SJSA1 (cell line): ENCODE results near the gene ORC6. TPM values are rescaled to one million over a fixed set of nuclear protein-coding genes. Genes with fewer than 3 reads are reported as not detected.

ENCODE experiments used
- total RNA-seq: library from RNA; depleted of rRNA; stranded (reverse); fragments of >200 nt; shearing (Covaris generic); gene quantifications from 2 replicates; pipeline ENCODE4 v1.2.3, GENCODE V29; 2014; rRNA removed

The ORC6 gene
- total RNA-seq, 1 experiment from 2014 or later, result 78.5 TPM

Other genes with a start within 250 kb of the ORC6 start
- gene SHCBP1, start 68.3 kb upstream of the ORC6 start, total RNA-seq, result 71.9 and 85.8 TPM in 2 replicates
- 114 and 263 TPM in 2 replicates for gene VPS35, start 481 bp upstream of the ORC6 start, total RNA-seq
- gene MYLK3, start 58.7 kb downstream of the ORC6 start, total RNA-seq, result 0.13 TPM in 1 of 2 replicates, not detected in the other
- gene C16orf87, start 141.5 kb downstream of the ORC6 start, total RNA-seq, result 33.9 and 37.2 TPM in 2 replicates
- 14.8 and 15.7 TPM in 2 replicates for gene GPT2, start 194.7 kb downstream of the ORC6 start, total RNA-seq